NOMO-1 treated with DMSO at 0.1 percent for 48 hours (cell line): Measurements from ENCODE around the gene IFI6.
A peak's percentile ranks its signal among the peaks of the same experiment; 100 is the strongest.
"Not testable (repeated sequence)": the region's sequence is repeated elsewhere in the genome, so short reads cannot be mapped to it uniquely, and the experiment has no call there.

Experiments used
- DNase-seq: peaks from one replicate; lab custom pipeline; 2025; ENCODE audit not compliant: unreplicated experiment; lab: John Stamatoyannopoulos, UW

IFI6 gene

GRCh38 chr1:27671964-27672749 is at the start of gene IFI6:
Gene IFI6, minus strand, starts transcription at chr1:27672192. Its CDS starts 2,878 bp downstream, at chr1:27669314.
- DNase-seq, result peak; percentile 85

- DNase-seq, result no peak
Observed at GRCh38 chr1:27719286-27720251, 47.6 kb upstream of the IFI6 start.

- DNase-seq, result no peak
Observed at GRCh38 chr1:27716262-27716895, 44.4 kb upstream of the IFI6 start.

- no peak for DNase-seq
Observed at GRCh38 chr1:27713869-27714513, 42.0 kb upstream of the IFI6 start.

GRCh38 chr1:27713139-27713725 is 41.2 kb upstream of the IFI6 start:
- no peak for DNase-seq

GRCh38 chr1:27710574-27710973 is 38.6 kb upstream of the IFI6 start:
- no peak for DNase-seq

GRCh38 chr1:27705545-27705944 is 33.6 kb upstream of the IFI6 start:
- DNase-seq, result no peak

GRCh38 chr1:27704958-27705357 is 33.0 kb upstream of the IFI6 start:
- no peak for DNase-seq

- DNase-seq, result not testable (repeated sequence)
Observed at GRCh38 chr1:27696835-27697234, 24.8 kb upstream of the IFI6 start.

GRCh38 chr1:27690183-27690582 is 18.2 kb upstream of the IFI6 start:
- DNase-seq, result no peak

- no peak for DNase-seq
Observed at GRCh38 chr1:27689423-27690173, 17.6 kb upstream of the IFI6 start.

- no peak for DNase-seq
Observed at GRCh38 chr1:27687906-27688305, 15.9 kb upstream of the IFI6 start.

GRCh38 chr1:27686223-27686990 is 14.4 kb upstream of the IFI6 start:
- no peak for DNase-seq

- no peak for DNase-seq
Observed at GRCh38 chr1:27684176-27684575, 12.2 kb upstream of the IFI6 start.

- no peak for DNase-seq
Observed at GRCh38 chr1:27682351-27682944, 10.5 kb upstream of the IFI6 start.

GRCh38 chr1:27681580-27681979 is 9.6 kb upstream of the IFI6 start:
- DNase-seq, result not testable (repeated sequence)

GRCh38 chr1:27680225-27680791 is 8.3 kb upstream of the IFI6 start:
- not testable (repeated sequence) for DNase-seq

- DNase-seq, result no peak
Observed at GRCh38 chr1:27678747-27679146, 6.8 kb upstream of the IFI6 start.
